Esophagus muscularis mucosa (tissue), 3 donors: Measurements from ENCODE around the gene BRD1.

Experiments used
- CTCF ChIP-seq, 3 experiments: fragments of 200-600 bp in 2 of 3; fragments of 450-650 bp in 1 of 3; sonication (generic) in 2 of 3; IDR thresholded peaks; one replicate each; pipeline ENCODE4 v1.5.1; 2017 to 2019; ENCODE audit warnings: antibody characterized with exemption in 3 of 3, mild to moderate bottlenecking in 2 of 3, moderate library complexity in 1 of 3
- POLR2A ChIP-seq: fragments of 450-650 bp; IDR thresholded peaks from one replicate; pipeline ENCODE4 v1.6.1; 2017; ENCODE audit warnings: antibody characterized with exemption, moderate library complexity, mild to moderate bottlenecking, low read depth
- POLR2AphosphoS5 ChIP-seq, 2 donors: sonication (generic); formaldehyde crosslinking; IDR thresholded peaks; one replicate each; pipeline ENCODE4 v1.6.1; 2017; ENCODE audit warnings: antibody characterized with exemption in 2 of 2

DNA sequence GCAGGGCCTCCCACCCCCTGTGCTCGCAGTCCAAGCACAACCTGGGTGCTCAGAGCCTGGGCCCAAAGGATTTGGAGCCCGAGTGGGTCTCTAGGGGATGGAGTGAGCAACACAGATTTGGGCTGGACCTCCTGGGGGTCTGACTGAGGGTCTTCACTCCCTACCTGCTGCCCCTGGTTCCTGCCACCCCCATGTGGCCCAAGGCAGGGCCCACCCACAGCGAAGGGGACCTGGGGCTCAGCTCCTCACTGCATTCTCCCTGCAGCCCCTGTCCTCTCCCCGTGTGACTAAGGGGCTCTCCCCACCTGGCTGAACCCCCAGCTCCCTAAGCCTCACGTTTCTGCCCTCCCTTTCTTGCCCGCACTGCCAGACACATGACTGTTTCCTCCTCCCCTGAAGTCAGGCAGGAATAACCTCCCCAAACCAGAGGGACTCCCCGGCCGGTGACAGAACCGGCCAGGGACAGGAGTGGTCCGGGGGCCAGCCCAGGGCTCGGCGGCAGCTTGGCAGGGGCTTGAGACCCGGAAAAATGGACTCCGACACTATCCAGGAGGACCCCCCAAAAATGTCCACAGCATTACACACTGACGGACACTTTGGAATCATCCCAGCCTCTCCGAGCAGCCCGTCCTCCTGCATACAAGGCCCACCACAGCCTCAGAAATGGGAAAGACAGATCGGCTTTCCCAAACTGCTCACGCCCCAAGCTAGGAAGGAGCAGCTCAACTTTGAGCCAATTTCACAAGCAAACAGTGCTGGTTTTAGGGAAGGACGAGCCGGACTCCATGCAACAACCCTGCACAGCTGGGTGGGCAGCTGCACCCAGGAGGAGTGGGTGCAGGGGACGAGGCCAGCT, 57.8 kb downstream of the BRD1 start:
- TF ChIP-seq CTCF (IDR thresholded peaks at IDR 0.05) (no peak), POLR2A (no peak), POLR2AphosphoS5 (IDR thresholded peaks at IDR 0.05) (no peak)
